Dermis blood vessel endothelial cell (primary cell): ENCODE results near the gene ULK3. TPM values are rescaled to one million over a fixed set of nuclear protein-coding genes. Genes with fewer than 3 reads are reported as not detected.
"Not testable (repeated sequence)": the region's sequence is repeated elsewhere in the genome, so short reads cannot be mapped to it uniquely, and the experiment has no call there.

Experiments
- DNase-seq: peaks from one replicate; pipeline ENCODE4 v3.0.0; 2010
- total RNA-seq: library from RNA; depleted of rRNA; stranded (reverse); fragments of >200 nt; gene quantifications from 2 replicates; pipeline ENCODE4 v1.2.3, GENCODE V29; 2014

Gene ULK3
- total RNA-seq, result 31.0 and 39.3 TPM in 2 replicates

GRCh38 chr15:74842581-74843444, at the start of gene ULK3:
ULK3 (minus strand) TSS chr15:74843156; CDS start chr15:74843105, 51 bp downstream.
- DNase-seq, result peak; percentile 89

GRCh38 chr15:74892313-74892712, 49.4 kb upstream of the ULK3 start:
- no peak for DNase-seq

GRCh38 chr15:74891469-74891868, 48.5 kb upstream of the ULK3 start:
- DNase-seq, result no peak

- no peak for DNase-seq
These were observed 47.7 kb upstream of the ULK3 start for GRCh38 chr15:74890665-74890960.

- peak; percentile 84 for DNase-seq
These were observed 47.1 kb upstream of the ULK3 start, which contains the start of gene MPI for GRCh38 chr15:74889883-74890664. MPI (plus strand) TSS chr15:74890042; CDS start chr15:74890074, 32 bp downstream.

- peak; percentile 33 for DNase-seq
These were observed 46.5 kb upstream of the ULK3 start for GRCh38 chr15:74889390-74889882.

- no peak for DNase-seq
These were observed 45.8 kb upstream of the ULK3 start for GRCh38 chr15:74888716-74889115.

GRCh38 chr15:74887537-74888193, 44.7 kb upstream of the ULK3 start:
- DNase-seq, result not testable (repeated sequence)

GRCh38 chr15:74885461-74885860, 42.5 kb upstream of the ULK3 start:
- DNase-seq, result no peak

GRCh38 chr15:74884428-74885223, 41.7 kb upstream of the ULK3 start:
- DNase-seq, result no peak

GRCh38 chr15:74882528-74882927, 39.6 kb upstream of the ULK3 start:
- no peak for DNase-seq

- DNase-seq, result no peak
These were observed 35.3 kb upstream of the ULK3 start for GRCh38 chr15:74878273-74878672.

GRCh38 chr15:74873756-74874424, 30.9 kb upstream of the ULK3 start:
- no peak for DNase-seq

GRCh38 chr15:74873036-74873755, 30.2 kb upstream of the ULK3 start, which contains the start of gene SCAMP2:
SCAMP2 (minus strand) TSS chr15:74873365; CDS start chr15:74873255, 110 bp downstream.
- peak; percentile 97 for DNase-seq

GRCh38 chr15:74872702-74873035, 29.7 kb upstream of the ULK3 start:
- no peak for DNase-seq

- peak; percentile 28 for DNase-seq
These were observed 27.7 kb upstream of the ULK3 start for GRCh38 chr15:74870436-74871215.

- peak; percentile 64 for DNase-seq
These were observed 26.9 kb upstream of the ULK3 start for GRCh38 chr15:74869726-74870407.

GRCh38 chr15:74869372-74869725, 26.4 kb upstream of the ULK3 start:
- no peak for DNase-seq

GRCh38 chr15:74868059-74868458, 25.1 kb upstream of the ULK3 start:
- DNase-seq, result peak; percentile 59
